IPS-18c (cell line): ENCODE data around the gene IGSF9.
A peak's percentile ranks its signal among the peaks of the same experiment; 100 is the strongest.

ENCODE experiments used
- H3K4me3 ChIP-seq: 2 replicates; pipeline ENCODE4 v1.7.0; 2013; ENCODE audit warnings: low read depth, mild to moderate bottlenecking, low read length, moderate library complexity; ENCODE audit not compliant: insufficient read depth
- H3K9me3 ChIP-seq: one replicate; pipeline ENCODE4 v1.6.1; 2013; ENCODE audit warnings: mild to moderate bottlenecking, low read length, moderate library complexity; ENCODE audit not compliant: control insufficient read depth, insufficient read depth

The IGSF9 gene

GRCh38 chr1:159929155-159930051, 16.0 kb downstream of the IGSF9 start:
- H3K4me3 ChIP-seq: peak overlapping the region; percentile 17; the same call in 1 of the 2 replicates
- no peaks in the 10 kb centered on the region for H3K9me3 ChIP-seq

DNA sequence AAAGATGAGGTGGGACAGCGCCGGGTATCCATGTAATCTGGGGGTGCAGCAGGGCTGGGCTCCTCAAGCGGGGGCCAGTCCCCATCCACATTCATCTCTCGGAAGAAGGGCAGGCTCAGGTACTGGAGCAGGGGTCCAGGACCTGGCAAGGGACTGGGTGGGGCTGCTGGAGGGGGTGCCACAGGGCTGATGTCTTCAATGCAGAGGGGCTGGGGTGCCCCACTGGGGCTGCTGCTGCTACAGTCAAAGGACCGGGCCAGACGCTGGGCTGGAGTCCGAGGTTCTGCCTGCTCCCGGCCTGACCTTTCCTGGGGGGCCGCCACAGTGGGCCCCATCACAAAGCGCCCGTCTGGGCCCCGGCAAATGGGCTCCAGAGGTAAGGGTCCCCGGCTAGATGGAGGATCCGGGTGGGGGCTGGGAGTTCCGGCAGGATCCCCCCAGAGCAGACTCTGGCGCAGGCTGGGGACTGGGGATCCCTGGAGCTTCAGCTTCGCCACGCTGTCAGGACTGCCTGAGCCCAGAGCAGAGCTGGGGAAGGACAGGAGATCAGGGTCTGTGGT, 16.8 kb downstream of the IGSF9 start:
- Histone ChIP-seq H3K9me3 (no peaks in the 10 kb centered on the region), H3K4me3 (peak overlapping the region; percentile 17; the same call in 1 of the 2 replicates)

DNA sequence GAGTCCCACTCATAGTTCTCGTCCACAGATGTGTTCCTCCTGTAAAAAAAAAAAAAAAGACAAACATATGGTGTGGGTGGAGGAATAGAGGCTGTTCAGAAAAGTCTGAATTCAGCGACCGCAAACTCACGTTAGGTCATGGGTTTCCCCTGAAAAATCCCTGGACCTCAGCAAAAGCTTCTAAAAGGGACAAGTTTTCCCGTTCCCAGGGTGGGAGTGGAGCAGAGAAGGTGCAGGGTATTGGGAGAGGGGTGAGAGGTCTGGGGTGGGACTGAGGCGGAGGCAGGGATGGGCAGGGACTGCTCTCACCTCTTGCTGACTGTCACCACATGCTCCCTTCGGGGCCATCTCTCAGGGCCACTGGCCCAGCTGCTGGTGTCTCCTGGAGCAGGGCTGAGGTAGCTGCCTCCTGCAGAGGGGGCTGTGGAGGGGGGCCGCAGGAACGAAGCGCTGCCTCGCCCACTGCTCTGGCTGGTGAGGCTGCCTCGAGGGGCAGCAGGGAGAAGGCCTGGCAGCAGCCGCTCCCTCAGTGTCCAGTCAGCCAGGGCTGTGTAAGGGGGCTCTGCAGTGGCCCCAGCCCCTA, 17.5 kb downstream of the IGSF9 start:
- no peaks in the 10 kb centered on the region for H3K9me3 ChIP-seq
- no peak overlapping the region for H3K4me3 ChIP-seq

GRCh38 chr1:159927211-159927848, 18.1 kb downstream of the IGSF9 start:
- H3K4me3 ChIP-seq: no peak overlapping the region

DNA sequence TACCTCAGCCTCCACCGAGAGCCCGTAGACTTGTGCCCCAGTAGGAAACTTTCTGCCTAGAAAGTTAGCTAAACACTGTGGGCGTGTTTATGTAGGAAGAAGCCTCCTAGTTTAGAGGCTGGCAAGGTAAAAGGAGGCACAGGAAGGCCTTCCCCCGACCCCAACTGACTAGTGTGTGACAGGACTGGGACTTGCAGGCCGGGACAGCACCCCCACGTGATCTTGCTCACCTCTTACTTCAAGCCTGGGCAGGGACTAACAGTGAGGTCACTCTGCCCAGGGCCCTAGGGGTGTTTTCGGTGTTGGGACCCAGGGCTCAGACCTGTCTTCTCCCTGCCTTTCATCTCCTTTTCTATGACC, 19.7 kb downstream of the IGSF9 start:
- Histone ChIP-seq H3K4me3 (peak overlapping the region; percentile 86), H3K9me3 (no peaks in the 10 kb centered on the region)

More at GRCh38 chr1:159927211-159927848, 18.1 kb downstream of the IGSF9 start:
- H3K9me3 ChIP-seq: no peaks in the 10 kb centered on the region

DNA sequence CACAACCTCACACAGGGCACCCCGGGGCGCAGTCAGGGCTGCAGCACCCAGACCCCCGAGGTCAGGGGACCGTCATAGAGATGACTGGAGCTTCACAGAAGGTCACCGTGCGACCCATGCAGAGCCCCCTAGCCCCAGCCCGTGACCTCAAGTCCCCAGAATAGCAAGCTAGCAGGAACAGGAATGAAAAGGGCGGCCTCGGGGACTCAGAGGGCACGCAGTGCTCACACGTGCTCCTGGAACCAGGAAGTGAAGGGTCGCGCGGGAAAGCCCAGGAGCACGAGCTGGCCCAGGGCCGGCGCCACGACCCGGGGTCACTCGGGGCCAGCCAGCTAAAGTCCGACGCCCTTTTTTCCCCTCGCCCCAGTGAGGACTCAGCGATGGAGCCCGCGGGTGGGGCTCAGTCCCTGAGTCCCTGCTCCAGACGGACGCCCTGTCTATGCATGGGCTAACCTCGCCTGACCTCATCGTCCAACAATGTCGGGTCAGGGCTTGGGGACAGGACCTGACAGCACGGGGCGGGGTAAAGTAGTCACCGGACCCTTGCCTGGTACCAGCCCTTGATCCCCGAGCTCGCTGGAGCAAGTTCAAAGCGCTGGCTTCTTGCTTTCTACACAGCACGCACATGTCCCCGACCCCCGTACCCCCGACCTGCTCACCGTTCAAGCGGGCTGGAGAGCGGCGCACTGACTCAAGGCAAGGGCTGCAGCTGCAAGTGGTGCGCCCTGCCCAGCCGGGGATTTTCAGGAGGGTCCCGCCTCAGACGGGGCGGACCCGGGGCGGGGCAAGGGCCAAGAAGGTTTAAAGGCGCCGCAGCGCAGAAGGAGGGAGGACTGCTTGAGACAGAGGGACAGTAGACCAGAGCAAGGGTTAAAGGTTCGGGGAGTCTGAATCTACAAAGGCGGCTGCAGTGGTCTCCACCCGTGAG, 20.4 kb downstream of the IGSF9 start, which contains the start of gene TAGLN2:
TSS of gene TAGLN2 (minus strand) at position 717 of the 928 bp plus-strand sequence. CDS start 4,998 bp downstream, outside the sequence.
- Histone ChIP-seq H3K4me3 (peak within 1 kb of the TSS; percentile 86), H3K9me3 (no peaks in the 10 kb centered on the region)

DNA sequence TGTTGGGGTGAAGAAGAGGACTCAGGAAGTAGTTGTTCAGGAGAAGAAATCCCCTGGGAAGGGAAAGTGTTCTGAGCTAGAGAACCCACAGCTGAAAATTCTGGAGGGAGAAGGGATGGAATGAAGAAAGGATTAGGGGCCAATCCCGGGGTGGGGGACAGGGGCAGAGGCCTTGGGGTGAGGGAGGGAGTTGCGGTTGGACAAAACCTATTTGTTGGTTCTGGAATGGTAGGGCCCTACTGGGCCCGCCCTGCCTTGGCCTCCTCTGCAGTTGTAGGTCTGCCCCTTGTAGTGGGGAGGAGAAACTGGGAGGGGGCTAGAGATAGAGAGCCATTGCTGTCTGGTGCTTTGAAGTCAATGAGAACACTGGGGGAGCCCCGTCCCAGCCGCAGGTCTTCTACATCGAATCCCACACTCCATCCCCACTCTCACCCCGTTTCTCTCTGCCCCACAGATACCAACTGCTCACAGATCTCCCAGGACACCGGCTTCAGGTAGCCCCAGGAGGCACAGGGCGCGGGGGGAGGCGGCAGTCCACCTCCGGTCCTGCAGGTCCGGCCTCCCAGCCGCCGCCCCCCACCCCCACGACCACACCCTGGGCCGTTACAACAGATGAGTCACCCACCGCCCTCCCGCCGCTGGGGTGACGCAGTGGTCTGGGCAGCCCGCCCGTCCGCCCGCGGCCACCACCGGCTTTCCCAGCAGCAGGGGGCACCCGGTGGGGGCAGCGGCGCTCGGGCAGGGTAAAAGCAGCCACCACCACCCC, 21.2 kb downstream of the IGSF9 start:
- H3K4me3 ChIP-seq: peak overlapping the region; percentile 86
- H3K9me3 ChIP-seq: no peaks in the 10 kb centered on the region

DNA sequence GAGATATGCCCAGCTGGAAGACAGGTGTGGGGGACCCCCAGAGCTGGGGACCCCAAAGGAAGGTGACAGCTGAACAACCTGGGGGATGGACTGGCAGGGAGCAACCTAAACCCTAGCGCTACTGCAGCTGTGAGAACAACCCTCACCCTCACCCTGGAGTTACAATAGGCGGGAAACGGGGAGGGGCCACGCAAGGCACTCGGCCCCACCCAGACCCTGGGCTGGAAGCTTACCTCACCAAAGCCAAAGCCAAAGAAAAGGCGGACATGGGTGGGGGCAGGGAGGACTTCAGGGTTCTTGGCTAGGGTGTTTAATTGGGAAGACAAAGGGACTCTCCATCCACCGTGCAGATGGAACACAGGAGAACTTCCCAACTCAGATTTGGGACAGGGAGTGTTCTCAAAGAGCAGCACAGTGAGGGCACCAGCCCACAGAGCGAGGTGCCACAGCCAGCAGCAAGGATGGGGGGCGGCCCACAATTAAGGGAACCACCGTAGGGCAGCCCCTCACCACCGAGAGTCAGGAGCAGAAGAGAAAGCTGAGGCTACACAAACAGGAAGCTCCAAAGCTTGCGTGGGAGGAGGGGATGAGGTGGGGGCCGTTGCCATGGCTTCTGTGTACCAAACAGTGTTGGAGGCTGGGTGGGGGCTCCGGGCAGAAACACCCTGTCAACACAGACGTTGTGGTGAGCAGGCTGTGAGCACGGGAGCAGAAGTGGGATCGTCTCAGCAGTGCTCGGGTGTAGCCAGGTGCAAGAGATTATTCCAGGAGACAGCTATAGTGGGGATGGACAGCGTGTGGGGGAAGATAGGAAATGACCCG, 22.0 kb downstream of the IGSF9 start:
- Histone ChIP-seq H3K4me3 (peak overlapping the region; percentile 86), H3K9me3 (no peaks in the 10 kb centered on the region)

DNA sequence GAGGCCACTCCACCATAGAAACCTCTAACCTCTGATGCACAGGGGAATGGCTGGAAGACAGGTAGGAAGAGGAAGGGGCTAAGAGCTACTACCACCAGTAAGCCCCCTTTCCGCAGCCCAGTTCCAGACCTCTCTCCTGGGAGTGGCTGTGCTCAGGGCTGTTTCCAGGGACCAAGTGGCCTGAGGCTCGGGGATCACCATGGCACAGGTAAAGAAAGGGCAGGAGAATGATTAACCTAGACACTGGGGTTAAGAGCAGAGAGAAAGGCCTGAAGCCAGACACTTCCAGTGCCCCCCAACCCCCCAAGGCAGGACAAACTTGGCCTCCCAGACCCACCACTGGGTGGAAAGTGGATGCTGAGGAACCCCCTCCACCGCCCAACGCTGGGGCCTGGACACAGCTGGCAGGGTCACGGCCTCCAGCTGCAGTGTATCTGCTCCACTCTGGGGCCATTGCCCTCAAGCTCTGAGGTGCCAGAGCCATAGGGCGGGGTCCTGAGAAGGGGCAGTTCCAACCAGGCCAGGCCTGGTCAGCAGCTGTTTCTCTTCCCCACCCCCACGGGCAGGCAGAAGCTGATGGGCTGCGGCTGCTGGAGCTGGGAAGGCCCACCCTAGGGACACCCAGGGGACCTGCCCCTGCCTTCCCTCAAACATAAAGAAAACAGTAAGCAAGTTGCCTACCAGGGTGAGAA, 22.8 kb downstream of the IGSF9 start:
- H3K9me3 ChIP-seq: no peaks in the 10 kb centered on the region
- no peak overlapping the region; the same call in 1 of the 2 replicates for H3K4me3 ChIP-seq

GRCh38 chr1:159921700-159922504, 23.5 kb downstream of the IGSF9 start:
- Histone ChIP-seq H3K9me3 (no peaks in the 10 kb centered on the region), H3K4me3 (no peak overlapping the region)

- Histone ChIP-seq H3K9me3 (no peaks in the 10 kb centered on the region), H3K4me3 (no peak overlapping the region)
These were observed 24.2 kb downstream of the IGSF9 start for GRCh38 chr1:159921251-159921650.

- Histone ChIP-seq H3K4me3 (no peak overlapping the region), H3K9me3 (no peaks in the 10 kb centered on the region)
These were observed 24.8 kb downstream of the IGSF9 start for GRCh38 chr1:159920651-159921050.

GRCh38 chr1:159920202-159920601, 25.2 kb downstream of the IGSF9 start:
- Histone ChIP-seq H3K9me3 (no peaks in the 10 kb centered on the region), H3K4me3 (no peak overlapping the region)

GRCh38 chr1:159919236-159919865, 26.1 kb downstream of the IGSF9 start:
- Histone ChIP-seq H3K9me3 (no peaks in the 10 kb centered on the region), H3K4me3 (no peak overlapping the region)
